ENCODE measurements around the gene MROH8.
"Not testable (repeated sequence)": the region's sequence is repeated elsewhere in the genome, so short reads cannot be mapped to it uniquely, and the experiment has no call there.

MROH8 gene

DNA sequence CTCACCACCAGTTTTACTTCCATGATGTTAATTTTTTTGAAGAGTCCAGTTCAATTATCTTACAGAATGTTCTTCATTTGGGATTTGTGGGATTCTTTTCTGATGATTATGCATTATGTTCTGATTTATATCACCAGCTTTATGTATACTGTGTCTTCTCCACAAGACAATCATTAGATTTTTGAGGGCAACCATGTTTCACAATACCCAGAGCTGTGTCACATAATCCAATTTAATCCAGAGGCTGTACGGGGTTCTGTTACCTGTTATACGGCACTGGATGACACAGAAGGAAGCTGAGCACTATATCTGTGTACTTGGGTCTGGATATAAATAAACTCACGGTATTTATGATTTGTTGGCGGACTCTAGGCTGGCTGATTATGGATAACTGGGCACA lies 41.8 kb downstream of the MROH8 start:
- H3K4me3 ChIP-seq (replicated peaks; ENCODE audit: low read depth, low read length), result no peak overlapping the region
- DNase-seq (ENCODE audit: extremely low read depth, insufficient read length), result no peak
- no peaks in the 10 kb centered on the region for H3K36me3 ChIP-seq (ENCODE audit: control insufficient read depth, insufficient read depth, low read length)
- no peaks in the 10 kb centered on the region for H3K27me3 ChIP-seq (replicated peaks; ENCODE audit: control insufficient read depth, insufficient read depth, low read length)
- TF ChIP-seq, protein P1, sequence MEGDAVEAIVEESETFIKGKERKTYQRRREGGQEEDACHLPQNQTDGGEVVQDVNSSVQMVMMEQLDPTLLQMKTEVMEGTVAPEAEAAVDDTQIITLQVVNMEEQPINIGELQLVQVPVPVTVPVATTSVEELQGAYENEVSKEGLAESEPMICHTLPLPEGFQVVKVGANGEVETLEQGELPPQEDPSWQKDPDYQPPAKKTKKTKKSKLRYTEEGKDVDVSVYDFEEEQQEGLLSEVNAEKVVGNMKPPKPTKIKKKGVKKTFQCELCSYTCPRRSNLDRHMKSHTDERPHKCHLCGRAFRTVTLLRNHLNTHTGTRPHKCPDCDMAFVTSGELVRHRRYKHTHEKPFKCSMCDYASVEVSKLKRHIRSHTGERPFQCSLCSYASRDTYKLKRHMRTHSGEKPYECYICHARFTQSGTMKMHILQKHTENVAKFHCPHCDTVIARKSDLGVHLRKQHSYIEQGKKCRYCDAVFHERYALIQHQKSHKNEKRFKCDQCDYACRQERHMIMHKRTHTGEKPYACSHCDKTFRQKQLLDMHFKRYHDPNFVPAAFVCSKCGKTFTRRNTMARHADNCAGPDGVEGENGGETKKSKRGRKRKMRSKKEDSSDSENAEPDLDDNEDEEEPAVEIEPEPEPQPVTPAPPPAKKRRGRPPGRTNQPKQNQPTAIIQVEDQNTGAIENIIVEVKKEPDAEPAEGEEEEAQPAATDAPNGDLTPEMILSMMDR (IDR thresholded peaks at IDR 0.05; ENCODE audit: insufficient read depth, low read length, poor library complexity, severe bottlenecking), result no peak

DNA sequence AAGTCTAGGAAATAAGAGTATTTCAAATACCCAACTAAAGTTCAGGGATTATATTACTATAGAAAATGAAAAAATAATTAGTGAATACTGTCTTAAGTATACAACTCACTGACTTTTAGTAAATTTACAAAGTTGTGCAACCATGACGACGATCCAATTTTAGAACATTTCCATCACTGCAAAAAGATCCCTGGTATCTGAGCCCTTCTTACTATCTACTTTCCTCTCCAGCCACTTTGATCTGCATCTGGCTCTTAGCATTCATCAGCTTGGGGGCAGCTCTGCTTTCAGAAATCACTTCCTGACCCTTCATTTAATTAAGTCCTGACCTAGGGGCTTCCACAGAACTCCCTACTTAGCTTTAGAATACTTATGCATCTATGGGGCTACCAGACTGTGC lies 45.4 kb downstream of the MROH8 start:
- no peaks in the 10 kb centered on the region for H3K36me3 ChIP-seq (ENCODE audit: control insufficient read depth, insufficient read depth, low read length)
- TF ChIP-seq, protein P1 (IDR thresholded peaks at IDR 0.05; ENCODE audit: insufficient read depth, low read length, poor library complexity, severe bottlenecking), result no peak
- no peaks in the 10 kb centered on the region for H3K27me3 ChIP-seq (replicated peaks; ENCODE audit: control insufficient read depth, insufficient read depth, low read length)
- H3K4me3 ChIP-seq (replicated peaks; ENCODE audit: low read depth, low read length), result no peak overlapping the region
- DNase-seq (ENCODE audit: extremely low read depth, insufficient read length), result no peak

DNA sequence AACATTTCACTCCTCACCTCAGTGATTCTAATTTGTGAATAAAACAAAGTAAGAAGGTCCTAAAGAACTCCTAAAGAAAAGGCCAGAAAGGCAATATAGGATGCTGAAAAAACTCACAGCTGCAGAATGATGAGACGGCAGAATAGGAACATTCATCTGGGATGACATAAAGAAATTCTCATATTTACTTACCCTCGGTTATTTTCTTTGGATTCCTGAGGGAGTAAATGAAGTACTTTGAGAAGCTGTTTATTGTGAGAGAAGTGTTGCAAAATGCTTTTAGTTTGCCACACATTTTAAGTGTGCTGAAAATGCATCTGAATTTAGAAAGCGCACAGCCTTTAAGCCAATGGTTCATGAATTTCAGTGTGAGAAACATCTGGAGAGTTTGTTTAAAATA lies 47.9 kb downstream of the MROH8 start:
- no peaks in the 10 kb centered on the region for H3K36me3 ChIP-seq (ENCODE audit: control insufficient read depth, insufficient read depth, low read length)
- DNase-seq (ENCODE audit: extremely low read depth, insufficient read length), result no peak
- TF ChIP-seq, protein P1 (IDR thresholded peaks at IDR 0.05; ENCODE audit: insufficient read depth, low read length, poor library complexity, severe bottlenecking), result no peak
- no peaks in the 10 kb centered on the region for H3K27me3 ChIP-seq (replicated peaks; ENCODE audit: control insufficient read depth, insufficient read depth, low read length)
- no peak overlapping the region for H3K4me3 ChIP-seq (replicated peaks; ENCODE audit: low read depth, low read length)

- Histone ChIP-seq H3K27me3 (replicated peaks; ENCODE audit: control insufficient read depth, insufficient read depth, low read length) (no peaks in the 10 kb centered on the region), H3K4me3 (replicated peaks; ENCODE audit: low read depth, low read length) (no peak overlapping the region), H3K36me3 (ENCODE audit: control insufficient read depth, insufficient read depth, low read length) (no peaks in the 10 kb centered on the region)
- no peak for DNase-seq (ENCODE audit: extremely low read depth, insufficient read length)
- TF ChIP-seq, protein P1 (IDR thresholded peaks at IDR 0.05; ENCODE audit: insufficient read depth, low read length, poor library complexity, severe bottlenecking), result no peak
Observed at GRCh38 chr20:37128803-37129202, 50.5 kb downstream of the MROH8 start.

DNA sequence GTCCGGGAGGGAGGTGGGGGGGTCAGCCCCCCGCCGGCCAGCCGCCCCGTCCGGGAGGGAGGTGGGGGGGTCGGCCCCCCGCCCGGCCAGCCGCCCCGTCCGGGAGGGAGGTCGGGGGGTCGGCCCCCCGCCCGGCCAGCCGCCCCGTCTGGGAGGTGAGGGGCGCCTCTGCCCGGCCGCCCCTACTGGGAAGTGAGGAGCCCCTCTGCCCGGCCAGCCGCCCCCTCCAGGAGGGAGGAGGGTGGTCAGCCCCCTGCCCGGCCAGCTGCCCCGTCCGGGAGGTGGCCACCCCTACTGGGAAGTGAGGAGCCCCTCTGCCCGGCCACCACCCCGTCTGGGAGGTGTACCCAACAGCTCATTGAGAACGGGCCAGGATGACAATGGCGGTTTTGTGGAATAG lies 53.1 kb downstream of the MROH8 start:
- not testable (repeated sequence) for H3K4me3 ChIP-seq (replicated peaks; ENCODE audit: low read depth, low read length); H3K27me3 ChIP-seq (replicated peaks; ENCODE audit: control insufficient read depth, insufficient read depth, low read length); H3K36me3 ChIP-seq (ENCODE audit: control insufficient read depth, insufficient read depth, low read length); DNase-seq (ENCODE audit: extremely low read depth, insufficient read length)

GRCh38 chr20:37123441-37123840 lies 55.9 kb downstream of the MROH8 start:
- no peak for DNase-seq (ENCODE audit: extremely low read depth, insufficient read length)
- Histone ChIP-seq H3K4me3 (replicated peaks; ENCODE audit: low read depth, low read length) (no peak overlapping the region), H3K36me3 (ENCODE audit: control insufficient read depth, insufficient read depth, low read length) (no peaks in the 10 kb centered on the region), H3K27me3 (replicated peaks; ENCODE audit: control insufficient read depth, insufficient read depth, low read length) (no peaks in the 10 kb centered on the region)
- TF ChIP-seq, protein P1 (IDR thresholded peaks at IDR 0.05; ENCODE audit: insufficient read depth, low read length, poor library complexity, severe bottlenecking), result no peak
